Inflammatory macrophage treated with lipopolysaccharide for 4 hours (primary cell): Measurements from ENCODE around the gene GOLGA8F.
"Not testable (repeated sequence)": the region's sequence is repeated elsewhere in the genome, so short reads cannot be mapped to it uniquely, and the experiment has no call there.

Experiments used
- DNase-seq: peaks from one replicate; pipeline ENCODE4 v3.0.0-alpha.2; 2020

The GOLGA8F gene

DNA sequence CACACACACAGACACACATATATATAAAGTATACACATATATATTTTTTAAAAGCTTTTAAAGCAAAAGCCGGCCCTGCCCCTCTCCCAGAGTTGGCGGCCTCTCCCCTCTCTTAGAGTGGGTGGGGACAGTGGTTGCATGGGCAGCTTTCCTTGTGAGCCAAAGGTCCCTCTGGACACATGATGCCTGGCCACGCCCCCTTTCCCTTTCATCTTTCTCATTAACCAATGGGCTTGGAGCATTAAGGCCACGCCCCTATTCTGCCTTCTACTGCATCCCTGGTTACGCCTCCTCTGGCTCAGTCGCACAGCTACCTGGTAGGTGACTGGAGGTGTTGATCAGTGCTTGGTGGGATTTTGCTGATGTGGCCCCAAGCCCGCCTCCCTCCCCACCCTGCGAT lies at the start of gene GOLGA8F:
Gene GOLGA8F, plus strand, starts transcription at position 301 of the 400 bp plus-strand sequence. Its CDS starts 98 bp downstream, at position 399.
- DNase-seq: not testable (repeated sequence)

- DNase-seq: not testable (repeated sequence)
Observed at GRCh38 chr15:28357984-28358383, 20.5 kb upstream of the GOLGA8F start, which contains the start of gene GOLGA6L24. TSS of gene GOLGA6L24 (minus strand) at chr15:28358084. CDS start at chr15:28358023, 61 bp downstream.

DNA sequence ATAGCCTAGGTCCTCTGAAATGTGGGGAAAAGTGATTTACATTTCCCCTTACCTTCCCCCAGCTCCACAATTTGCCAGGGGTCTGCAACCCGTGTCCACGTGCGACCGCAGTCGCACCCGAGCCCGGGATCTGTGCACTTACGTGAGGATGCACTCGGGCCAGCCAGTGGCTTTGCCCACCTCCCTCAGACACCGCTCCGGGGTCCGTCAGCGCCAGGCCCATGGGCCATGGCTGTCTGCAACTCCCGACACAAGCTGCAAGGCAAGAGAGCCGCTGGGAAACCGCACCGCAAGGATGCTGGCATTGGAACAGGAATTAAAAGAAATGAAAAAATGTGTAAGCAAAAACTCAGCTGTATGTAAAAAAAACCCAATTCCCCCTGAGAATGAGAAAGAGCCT lies 13.0 kb upstream of the GOLGA8F start:
- DNase-seq: not testable (repeated sequence)

GRCh38 chr15:28380053-28380452 lies 1.6 kb downstream of the GOLGA8F start:
- not testable (repeated sequence) for DNase-seq

DNA sequence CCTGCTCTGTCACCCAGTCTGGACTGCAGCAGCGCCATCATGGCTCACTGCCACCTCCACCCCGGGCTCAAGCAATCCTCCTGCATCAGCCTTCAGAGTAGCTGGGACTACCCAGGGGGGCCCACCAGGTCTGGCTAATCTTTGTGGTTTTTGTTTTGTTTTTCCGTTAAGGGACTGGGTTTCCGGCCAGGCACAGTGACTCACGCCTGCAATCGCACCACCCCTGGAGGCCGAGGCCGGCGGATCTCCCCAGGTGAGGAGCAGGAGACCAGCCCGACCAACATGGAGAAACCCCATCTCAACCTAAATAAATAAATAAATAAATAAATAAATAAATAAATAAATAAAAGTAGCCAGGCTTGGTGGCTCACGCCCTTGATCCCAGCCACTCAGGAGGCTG lies 17.6 kb downstream of the GOLGA8F start:
- not testable (repeated sequence) for DNase-seq

GRCh38 chr15:28402774-28403435 lies 24.4 kb downstream of the GOLGA8F start:
- not testable (repeated sequence) for DNase-seq

DNA sequence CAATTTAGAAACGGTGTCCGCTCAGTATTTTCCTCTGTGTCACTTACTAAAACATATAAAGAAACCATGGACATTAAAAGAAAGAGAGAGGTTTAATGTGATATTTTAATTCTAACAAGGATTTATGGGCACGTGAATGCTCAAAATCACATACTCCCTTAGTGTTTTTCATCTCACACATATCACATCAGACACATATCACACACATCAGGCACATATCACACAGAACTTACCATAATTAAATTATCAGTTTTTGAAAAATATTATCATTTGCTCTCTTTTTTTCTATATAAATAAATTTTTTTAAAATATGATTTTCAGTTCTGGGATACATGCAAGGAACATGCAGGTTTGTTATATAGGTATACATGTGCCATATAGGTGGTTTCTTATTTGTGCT lies 42.0 kb downstream of the GOLGA8F start:
- DNase-seq: not testable (repeated sequence)

DNA sequence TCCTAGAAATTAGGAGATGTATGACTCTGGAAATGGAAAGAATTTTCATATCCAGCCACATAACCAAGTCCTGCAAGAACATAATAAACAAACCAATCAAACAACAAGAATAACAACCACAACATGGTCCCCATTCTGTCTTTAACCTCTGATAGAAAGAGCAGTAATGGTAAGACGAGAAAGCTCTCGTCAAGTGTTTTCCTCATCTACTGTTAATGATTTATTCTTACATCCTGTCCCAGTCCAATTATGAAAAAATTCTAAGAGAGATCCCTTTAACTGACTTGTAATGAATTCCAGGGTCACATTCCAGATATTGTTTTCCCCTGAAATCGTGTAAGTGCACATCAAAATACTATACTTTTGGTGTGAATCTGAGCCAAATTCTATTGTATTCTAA lies 57.1 kb downstream of the GOLGA8F start:
- not testable (repeated sequence) for DNase-seq
